Measurements from ENCODE around the gene ZNF274. TPM values are rescaled to one million over a fixed set of nuclear protein-coding genes. Genes with fewer than 3 reads are reported as not detected.
"Not testable (repeated sequence)": the region's sequence is repeated elsewhere in the genome, so short reads cannot be mapped to it uniquely, and the experiment has no call there.

ZNF274 gene
- 10 to 100 TPM; 20.4 to 31.7 TPM for total RNA-seq

DNA sequence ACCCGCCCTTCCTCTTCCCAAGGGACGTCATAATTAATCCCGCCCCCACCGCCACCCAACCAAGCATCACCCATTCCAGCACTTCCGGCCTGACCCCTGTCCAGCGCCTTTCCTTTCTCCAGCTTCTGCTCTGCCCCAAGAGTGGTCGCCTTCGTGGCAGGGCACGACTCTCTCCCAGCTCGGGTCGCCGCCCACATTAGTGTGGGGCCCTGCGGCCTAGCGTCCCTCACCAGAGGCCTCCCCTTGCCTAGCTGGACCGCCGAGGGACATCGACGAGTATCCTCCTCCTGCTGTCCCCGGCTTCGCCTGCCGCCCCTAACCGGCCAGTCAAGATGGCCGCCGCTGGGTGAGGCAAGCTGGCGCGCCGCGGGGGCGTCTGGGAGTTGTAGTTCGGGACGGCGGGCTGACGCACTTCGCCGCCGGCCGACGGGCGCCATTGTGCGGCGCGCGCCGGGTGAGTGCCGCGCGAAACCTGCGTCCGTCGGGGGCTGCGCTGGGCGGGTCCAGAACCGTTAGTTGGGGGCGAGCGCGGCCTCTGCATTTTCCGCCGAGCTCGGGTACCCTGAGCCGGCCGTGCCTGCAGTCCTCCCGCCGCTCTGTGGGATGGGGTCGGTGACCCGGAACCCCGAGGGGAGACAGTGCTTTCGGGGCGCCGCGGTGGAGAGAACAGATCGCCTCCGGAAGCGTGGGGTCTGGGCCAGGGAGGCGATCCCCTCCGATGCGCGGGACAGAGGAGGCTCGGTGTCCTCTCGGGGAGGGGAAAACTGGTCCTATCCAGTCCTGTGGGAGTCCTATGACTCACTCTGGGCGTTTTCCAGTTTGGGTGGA is at the start of gene ZNF274:
TSS of gene ZNF274 (plus strand) at position 73 of the 828 bp plus-strand sequence. CDS start 905 bp downstream, outside the sequence.
- peaks cover 20 to 22% of the 10 kb centered on the region in 2 donors for H3K4me1 Mint-ChIP-seq (ENCODE audit: low read depth in 2 of 2)
- H3K9me3 Mint-ChIP-seq: peaks cover 14% of the 10 kb centered on the region
- DNase-seq (ENCODE audit: low spot score) (peak; percentile 97), ATAC-seq (peak; percentile 94 to 95)
- H3K27ac Mint-ChIP-seq: peak within 1 kb of the TSS; percentile 99 to 100
- peak within 1 kb of the TSS; percentile 99 for H3K4me3 Mint-ChIP-seq
- H3K27me3 Mint-ChIP-seq: no peaks in the 10 kb centered on the region
- H3K36me3 Mint-ChIP-seq: peaks cover 54% of the 10 kb centered on the region

DNA sequence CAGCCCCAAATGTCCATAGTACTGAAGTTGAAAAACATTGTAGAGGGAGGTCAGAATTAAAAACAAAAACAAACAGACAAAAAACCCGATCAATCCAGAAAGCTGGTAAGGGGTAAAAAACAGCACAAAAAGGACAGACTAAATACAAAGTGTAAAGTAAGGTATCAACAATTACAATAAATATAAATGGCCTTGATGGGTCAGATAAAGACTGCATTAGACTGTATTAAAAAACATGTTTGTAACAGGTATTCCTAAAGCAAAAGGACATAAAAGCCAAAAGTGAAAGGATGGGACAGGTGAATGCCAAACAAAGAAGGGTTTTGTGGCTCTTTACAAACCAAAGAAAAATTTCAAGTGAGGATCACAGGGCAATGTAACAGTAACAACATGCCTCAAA is 48.6 kb upstream of the ZNF274 start:
- Mint-ChIP-seq H3K36me3 (peaks cover 68% of the 10 kb centered on the region), H3K9me3 (peaks cover 24% of the 10 kb centered on the region), H3K4me3 (no peak overlapping the region), H3K27ac (no peak overlapping the region), H3K27me3 (no peaks in the 10 kb centered on the region), H3K4me1 (ENCODE audit: low read depth in 2 of 2) (peaks cover 0 to 2% of the 10 kb centered on the region in 2 donors)
- no peak for ATAC-seq
- DNase-seq (ENCODE audit: low spot score): no peak

DNA sequence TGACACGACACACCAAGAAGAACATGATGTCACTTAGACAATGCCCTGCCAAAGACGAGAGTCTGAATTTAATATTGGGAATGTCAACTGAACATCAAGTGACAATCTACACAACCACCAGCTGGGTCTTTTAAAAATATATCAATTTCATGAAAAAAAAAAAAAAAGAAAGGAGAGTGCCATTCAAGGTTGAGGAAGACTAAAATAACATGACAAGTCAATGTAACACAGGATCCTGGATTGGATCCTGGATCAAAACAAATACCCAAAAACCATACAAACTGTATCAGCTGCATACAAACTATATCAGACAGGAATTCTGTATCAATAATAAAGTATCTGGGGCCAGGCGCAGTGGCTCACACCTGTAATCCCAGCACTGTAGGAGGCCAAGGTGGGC is 37.0 kb upstream of the ZNF274 start:
- no peak for ATAC-seq
- no peak overlapping the region for H3K27ac Mint-ChIP-seq
- H3K36me3 Mint-ChIP-seq: peaks cover 27% of the 10 kb centered on the region

DNA sequence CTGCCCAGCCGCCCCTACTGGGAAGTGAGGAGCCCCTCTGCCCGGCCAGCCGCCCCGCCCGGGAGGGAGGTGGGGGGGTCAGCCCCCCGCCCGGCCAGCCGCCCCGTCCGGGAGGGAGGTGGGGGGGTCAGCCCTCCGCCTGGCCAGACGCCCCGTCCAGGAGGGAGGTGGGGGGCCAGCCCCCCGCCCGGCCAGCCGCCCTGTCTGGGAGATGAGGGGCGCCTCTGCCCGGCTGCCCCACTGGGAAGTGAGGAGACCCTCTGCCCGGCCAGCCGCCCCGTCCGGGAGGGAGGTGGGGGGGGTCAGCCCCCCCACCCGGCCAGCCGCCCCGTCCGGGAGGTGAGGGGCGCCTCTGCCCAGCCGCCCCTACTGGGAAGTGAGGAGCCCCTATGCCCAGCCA is 35.4 kb upstream of the ZNF274 start:
- not testable (repeated sequence) for DNase-seq (ENCODE audit: low spot score); H3K9me3 Mint-ChIP-seq; H3K27me3 Mint-ChIP-seq; ATAC-seq; H3K4me3 Mint-ChIP-seq; H3K27ac Mint-ChIP-seq
- H3K4me1 Mint-ChIP-seq (ENCODE audit: low read depth in 2 of 2): peaks cover 12 to 19% of the 10 kb centered on the region in 2 donors
- peaks cover 31% of the 10 kb centered on the region for H3K36me3 Mint-ChIP-seq

More for the DNA sequence above, 37.0 kb upstream of the ZNF274 start:
- no peak overlapping the region for H3K4me3 Mint-ChIP-seq
- H3K4me1 Mint-ChIP-seq (ENCODE audit: low read depth in 2 of 2): peaks cover 12 to 14% of the 10 kb centered on the region in 2 donors
- H3K9me3 Mint-ChIP-seq: peaks cover 10% of the 10 kb centered on the region
- no peak for DNase-seq (ENCODE audit: low spot score)
- H3K27me3 Mint-ChIP-seq: no peaks in the 10 kb centered on the region

DNA sequence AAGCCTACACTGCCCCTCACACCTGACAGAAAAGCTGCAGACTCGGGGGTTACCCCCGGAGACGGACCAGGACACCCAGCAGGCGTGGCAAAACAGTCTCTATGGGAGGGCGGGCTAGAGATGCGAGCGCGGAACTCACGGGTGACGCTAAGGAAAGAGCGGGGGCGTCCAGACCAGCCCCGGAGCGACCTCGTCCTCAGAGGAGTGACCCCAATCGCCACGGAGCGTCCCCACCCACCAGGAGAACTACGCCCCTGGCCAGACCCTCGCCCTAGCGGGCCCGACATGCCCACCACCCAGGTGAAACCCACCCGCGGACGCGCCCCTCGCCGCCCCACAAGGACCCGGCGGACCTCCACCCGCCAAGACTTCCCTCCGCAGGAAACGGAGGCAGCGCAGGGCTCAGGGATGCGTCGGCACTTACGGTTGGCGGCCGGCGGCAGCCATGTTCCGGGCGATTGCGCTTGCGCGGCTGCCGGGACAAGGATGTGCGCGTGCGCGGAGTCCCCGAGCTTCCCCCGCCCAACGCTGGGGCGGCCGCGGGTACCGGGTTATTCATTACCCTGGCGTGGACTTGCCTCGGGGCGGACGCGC is 32.4 kb upstream of the ZNF274 start, which contains the start of gene ZNF329:
TSS of gene ZNF329 (minus strand) at position 462 of the 594 bp plus-strand sequence. CDS start 21,286 bp downstream, outside the sequence.
- Mint-ChIP-seq H3K27me3 (no peaks in the 10 kb centered on the region), H3K9me3 (peaks cover 4% of the 10 kb centered on the region), H3K4me1 (ENCODE audit: low read depth in 2 of 2) (peaks cover 12 to 20% of the 10 kb centered on the region in 2 donors), H3K27ac (peak within 1 kb of the TSS; percentile 20 to 89), H3K36me3 (peaks cover 27% of the 10 kb centered on the region), H3K4me3 (peak within 1 kb of the TSS; percentile 80)
- ATAC-seq: peak; percentile 81 to 85
- peak; percentile 94 for DNase-seq (ENCODE audit: low spot score)

DNA sequence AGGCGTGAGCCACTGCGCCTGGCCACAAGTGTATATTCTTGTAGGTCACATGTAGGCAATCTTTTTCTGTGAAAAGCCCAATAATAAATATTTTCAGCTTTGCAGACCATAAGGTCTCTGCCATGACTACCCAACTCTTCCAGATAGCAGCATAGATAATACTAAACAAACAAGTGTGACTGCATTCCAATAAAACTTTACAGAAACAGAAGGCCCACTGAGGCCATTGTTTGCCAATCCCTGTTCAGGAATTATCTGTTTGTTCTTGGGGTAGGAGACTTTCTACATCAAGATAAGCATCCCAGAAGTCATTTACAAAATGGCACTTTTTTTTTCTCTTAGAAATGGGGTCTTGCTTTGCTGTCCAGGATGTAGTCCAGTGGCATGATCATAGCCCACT is 29.5 kb upstream of the ZNF274 start:
- Mint-ChIP-seq H3K4me1 (ENCODE audit: low read depth in 2 of 2) (peaks cover 12 to 22% of the 10 kb centered on the region in 2 donors), H3K36me3 (peaks cover 26% of the 10 kb centered on the region), H3K4me3 (no peak overlapping the region), H3K9me3 (peaks cover 6% of the 10 kb centered on the region), H3K27ac (no peak overlapping the region), H3K27me3 (no peaks in the 10 kb centered on the region)
- ATAC-seq: no peak
- DNase-seq (ENCODE audit: low spot score): no peak

DNA sequence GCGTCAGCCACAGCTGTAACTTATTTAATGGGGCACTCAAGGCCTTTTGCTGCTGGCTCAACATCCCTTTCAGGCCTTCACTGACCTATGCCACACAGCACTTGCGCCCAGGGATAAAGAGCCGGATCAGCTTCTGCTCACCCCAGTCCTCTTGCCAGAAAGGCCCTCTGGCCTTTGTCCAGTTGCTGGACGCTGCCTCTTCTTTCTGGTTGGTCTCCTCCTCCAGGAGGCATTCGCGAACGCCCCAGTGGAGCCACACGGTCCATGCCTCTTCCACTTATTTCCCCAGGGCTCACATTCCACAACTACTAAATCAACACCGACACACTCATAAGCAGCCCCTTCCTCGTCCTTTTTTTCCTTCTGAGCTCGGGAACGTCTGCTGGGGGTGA is 28.6 kb upstream of the ZNF274 start:
- H3K4me3 Mint-ChIP-seq: peak overlapping the region; percentile 76
- peaks cover 6% of the 10 kb centered on the region for H3K9me3 Mint-ChIP-seq
- H3K27ac Mint-ChIP-seq: no peak overlapping the region
- H3K36me3 Mint-ChIP-seq: peaks cover 23% of the 10 kb centered on the region
- peaks cover 10 to 21% of the 10 kb centered on the region in 2 donors for H3K4me1 Mint-ChIP-seq (ENCODE audit: low read depth in 2 of 2)
- ATAC-seq: no peak
- no peaks in the 10 kb centered on the region for H3K27me3 Mint-ChIP-seq
- DNase-seq (ENCODE audit: low spot score): no peak

DNA sequence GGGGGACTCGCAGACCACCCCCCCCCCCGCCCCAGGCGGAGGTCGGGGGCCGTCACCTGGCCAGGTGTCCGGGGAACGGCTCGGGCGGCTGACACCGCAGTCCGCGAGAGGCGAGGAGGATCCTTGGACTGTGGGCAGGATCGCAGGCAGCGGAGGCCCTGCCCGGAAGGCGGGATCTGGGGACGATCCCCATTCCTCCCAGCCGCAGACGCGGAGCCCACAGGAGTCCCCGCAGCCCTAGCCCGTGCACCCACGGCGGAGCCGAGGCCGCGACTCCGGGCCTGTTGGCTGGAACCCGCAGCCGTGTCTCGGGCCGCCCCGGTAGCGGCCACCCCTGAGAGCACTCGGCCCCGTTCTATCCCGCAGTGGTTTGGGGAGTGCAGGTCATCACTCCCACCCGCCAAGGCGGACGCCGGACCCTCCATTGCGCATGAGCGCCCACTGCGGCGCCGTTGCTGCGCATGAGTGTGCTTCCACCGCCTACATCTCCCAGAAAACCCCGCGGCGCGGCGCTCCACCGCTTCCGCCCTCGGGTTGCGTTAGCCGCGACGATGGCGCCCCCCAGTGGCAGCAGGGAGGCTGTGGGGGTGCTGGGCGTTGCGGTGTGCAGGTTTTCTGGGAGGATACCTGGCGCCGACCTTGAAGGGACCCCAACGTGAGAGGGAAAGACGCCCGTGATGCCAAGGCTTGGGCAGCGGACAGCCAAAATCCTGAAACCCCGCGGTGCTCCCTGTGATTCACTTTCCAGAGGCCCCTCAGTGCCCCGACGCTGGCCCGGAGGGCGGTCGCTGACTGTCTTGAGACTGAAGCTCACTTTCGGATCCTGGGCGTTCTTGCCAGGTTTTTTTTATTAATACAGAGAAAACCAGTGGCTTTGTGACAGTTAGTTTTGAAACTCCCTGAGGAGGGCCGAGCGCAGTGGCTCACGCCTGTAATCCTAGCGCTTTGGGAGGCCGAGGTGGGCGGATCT is 27.9 kb upstream of the ZNF274 start:
- peak; percentile 93 for ATAC-seq
- Mint-ChIP-seq H3K27ac (peak overlapping the region in 1 of 2 donors; percentile 31), H3K4me1 (ENCODE audit: low read depth in 2 of 2) (peaks cover 3 to 14% of the 10 kb centered on the region in 2 donors), H3K4me3 (peak overlapping the region; percentile 76), H3K36me3 (peaks cover 18% of the 10 kb centered on the region), H3K9me3 (peaks cover 3% of the 10 kb centered on the region), H3K27me3 (no peaks in the 10 kb centered on the region)
- DNase-seq (ENCODE audit: low spot score): peak; percentile 96

DNA sequence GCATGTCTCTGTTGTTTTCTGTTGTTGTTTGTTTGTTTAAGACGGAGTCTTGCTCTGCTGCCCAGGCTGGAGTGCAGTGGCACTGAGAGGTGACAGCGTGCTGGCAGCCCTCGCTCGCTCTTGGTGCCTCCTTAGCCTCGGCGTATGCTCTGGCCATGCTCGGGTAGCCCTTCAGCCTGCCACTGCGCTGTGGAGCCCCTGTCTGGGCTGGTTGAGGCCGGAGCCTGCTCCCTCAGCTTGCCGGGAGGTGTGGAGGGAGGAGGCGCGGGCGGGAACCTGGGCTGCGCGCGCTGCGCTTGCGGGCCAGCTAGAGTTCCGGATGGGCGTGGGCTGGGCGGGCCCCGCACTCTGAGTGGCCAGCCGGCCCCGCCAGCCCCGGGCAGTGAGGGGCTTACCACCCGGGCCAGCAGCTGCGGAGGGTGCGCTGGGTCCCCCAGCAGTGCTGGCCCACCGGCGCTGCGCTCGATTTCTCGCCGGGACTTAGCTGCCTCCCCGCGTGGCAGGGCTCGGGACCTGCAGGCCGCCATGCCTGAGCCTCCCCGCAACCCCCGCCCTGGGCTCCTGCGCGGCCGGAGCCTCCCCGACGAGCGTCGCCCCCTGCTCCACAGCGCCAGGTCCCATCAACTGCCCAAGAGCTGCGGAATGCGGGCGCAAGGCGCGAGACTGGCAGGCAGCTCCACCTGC is 25.7 kb upstream of the ZNF274 start:
- Mint-ChIP-seq H3K4me3 (no peak overlapping the region), H3K36me3 (peaks cover 15% of the 10 kb centered on the region), H3K27ac (no peak overlapping the region), H3K27me3 (no peaks in the 10 kb centered on the region), H3K9me3 (peaks cover 3% of the 10 kb centered on the region), H3K4me1 (ENCODE audit: low read depth in 2 of 2) (peaks cover 0 to 8% of the 10 kb centered on the region in 2 donors)
- ATAC-seq: no peak
- no peak for DNase-seq (ENCODE audit: low spot score)

DNA sequence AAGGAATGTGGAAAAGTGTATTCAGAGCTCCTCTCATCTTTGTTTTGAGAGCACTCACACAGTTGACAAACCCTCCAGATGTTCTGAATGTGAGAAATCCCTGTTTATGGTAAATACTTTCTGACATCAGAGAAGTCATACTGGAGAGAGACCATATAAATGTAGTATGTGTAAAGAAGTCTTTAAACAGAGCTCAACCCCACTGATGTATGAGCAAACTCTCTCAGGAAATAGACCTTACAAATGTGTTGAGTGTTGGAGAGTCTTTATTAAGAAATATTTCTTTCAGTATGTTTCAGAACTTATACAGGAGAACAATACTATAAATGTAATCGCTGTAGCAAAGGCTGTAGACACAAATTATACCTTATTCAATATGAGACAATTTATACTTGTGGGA is 16.6 kb upstream of the ZNF274 start:
- Mint-ChIP-seq H3K9me3 (peaks cover 20% of the 10 kb centered on the region), H3K27ac (no peak overlapping the region), H3K4me3 (no peak overlapping the region), H3K36me3 (peaks cover 57% of the 10 kb centered on the region), H3K27me3 (peaks cover 0 to 5% of the 10 kb centered on the region in 2 donors), H3K4me1 (ENCODE audit: low read depth in 2 of 2) (no peaks in the 10 kb centered on the region)
- DNase-seq (ENCODE audit: low spot score): no peak
- no peak for ATAC-seq

DNA sequence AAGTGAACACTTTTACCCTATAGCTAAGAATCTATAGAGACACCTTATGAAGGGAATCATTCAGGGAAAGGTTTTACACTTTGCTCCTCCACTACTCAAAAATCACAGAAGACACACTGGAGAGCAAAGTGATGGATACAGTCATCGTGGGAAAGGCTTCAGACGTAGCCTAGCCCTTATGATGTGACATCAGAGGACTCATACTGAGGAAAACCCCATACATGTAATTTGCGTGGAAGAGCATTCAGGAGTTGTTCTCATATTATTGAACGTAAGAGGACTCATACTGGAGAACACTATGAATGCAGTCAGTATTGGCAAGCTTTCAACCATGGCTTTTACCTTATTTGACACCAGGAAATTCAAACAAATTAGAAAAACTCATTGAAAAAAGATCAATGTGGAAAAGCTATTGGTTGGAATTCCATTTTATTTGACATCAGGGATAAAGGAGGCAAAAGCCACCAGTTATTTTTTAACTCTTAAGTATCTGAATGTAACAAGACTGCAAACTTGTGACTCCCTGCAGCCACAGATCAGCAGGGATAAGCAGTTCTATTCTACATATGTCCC is 16.1 kb upstream of the ZNF274 start:
- no peak overlapping the region for H3K4me3 Mint-ChIP-seq
- DNase-seq (ENCODE audit: low spot score) (no peak), ATAC-seq (no peak)
- peaks cover 0 to 5% of the 10 kb centered on the region in 2 donors for H3K27me3 Mint-ChIP-seq
- peaks cover 54% of the 10 kb centered on the region for H3K36me3 Mint-ChIP-seq
- peaks cover 20% of the 10 kb centered on the region for H3K9me3 Mint-ChIP-seq
- H3K27ac Mint-ChIP-seq: no peak overlapping the region
- H3K4me1 Mint-ChIP-seq (ENCODE audit: low read depth in 2 of 2): no peaks in the 10 kb centered on the region

DNA sequence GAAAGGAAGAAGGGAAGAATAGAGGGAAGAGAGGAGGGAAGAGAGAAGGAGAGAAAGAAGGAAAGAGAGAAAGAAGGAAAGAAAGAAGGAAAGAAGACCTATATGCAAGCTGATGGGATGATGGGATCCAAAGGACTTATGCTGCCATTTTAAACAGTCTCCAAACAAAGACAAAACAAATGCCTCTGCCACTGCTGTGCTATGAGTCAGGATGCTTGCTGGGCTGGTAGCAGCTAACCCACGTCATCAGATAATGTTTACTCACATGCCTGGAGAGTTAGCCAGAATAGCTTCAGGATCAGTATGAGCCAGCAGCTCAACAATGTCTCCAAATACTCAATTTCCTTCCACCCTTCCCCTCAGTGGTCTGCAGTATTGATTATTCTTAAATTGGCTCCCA is 12.0 kb upstream of the ZNF274 start:
- DNase-seq (ENCODE audit: low spot score): no peak
- peaks cover 46% of the 10 kb centered on the region for H3K36me3 Mint-ChIP-seq
- H3K27me3 Mint-ChIP-seq: no peaks in the 10 kb centered on the region
- H3K4me3 Mint-ChIP-seq: no peak overlapping the region
- no peak overlapping the region for H3K27ac Mint-ChIP-seq
- ATAC-seq: no peak
- H3K4me1 Mint-ChIP-seq (ENCODE audit: low read depth in 2 of 2): no peaks in the 10 kb centered on the region
- H3K9me3 Mint-ChIP-seq: peaks cover 19% of the 10 kb centered on the region

All from natural killer cell treated with Interleukin-12 subunit alpha and Interleukin-12 subunit beta and Interleukin-15 and Interleukin-18, amount 100 ng/mL, for 72 hours (primary cell).